NCI-H460 (cell line): ENCODE results near the gene AIF1. TPM values are rescaled to one million over a fixed set of nuclear protein-coding genes. Genes with fewer than 3 reads are reported as not detected.
A peak's percentile ranks its signal among the peaks of the same experiment; 100 is the strongest.

Experiments
- DNase-seq: peaks from one replicate; pipeline ENCODE4 v3.0.0-alpha.2; 2016; ENCODE audit warnings: low read depth; ENCODE audit errors: extremely low read depth
- total RNA-seq: library from RNA; depleted of rRNA; stranded (reverse); fragments of >200 nt; shearing (Covaris generic); gene quantifications from 2 replicates; pipeline ENCODE4 v1.2.3, GENCODE V29; 2014

The AIF1 gene
- total RNA-seq, 1 experiment from 2014 or later: not detected

GRCh38 chr6:31619805-31620585 is 5.0 kb downstream of the AIF1 start:
- DNase-seq: peak; percentile 96

- DNase-seq: no peak
Observed at GRCh38 chr6:31620586-31621319, 5.7 kb downstream of the AIF1 start, which contains the start of gene PRRC2A. TSS of gene PRRC2A (plus strand) at chr6:31620715. CDS start at chr6:31622790, 2,075 bp downstream.

GRCh38 chr6:31621320-31621939 is 6.4 kb downstream of the AIF1 start:
- no peak for DNase-seq

- no peak for DNase-seq
Observed at GRCh38 chr6:31621991-31622390, 7.0 kb downstream of the AIF1 start.

- DNase-seq: no peak
Observed at GRCh38 chr6:31622684-31623091, 7.7 kb downstream of the AIF1 start.

- DNase-seq: no peak
Observed at GRCh38 chr6:31624070-31624469, 9.0 kb downstream of the AIF1 start.

- DNase-seq: no peak
Observed at GRCh38 chr6:31626952-31627351, 11.9 kb downstream of the AIF1 start.

- no peak for DNase-seq
Observed at GRCh38 chr6:31627690-31628287, 12.8 kb downstream of the AIF1 start.

GRCh38 chr6:31629014-31629413 is 14.0 kb downstream of the AIF1 start:
- no peak for DNase-seq

- no peak for DNase-seq
Observed at GRCh38 chr6:31630177-31630934, 15.3 kb downstream of the AIF1 start.

- no peak for DNase-seq
Observed at GRCh38 chr6:31631209-31631608, 16.2 kb downstream of the AIF1 start.

GRCh38 chr6:31631681-31632278 is 16.7 kb downstream of the AIF1 start:
- no peak for DNase-seq

- no peak for DNase-seq
Observed at GRCh38 chr6:31632279-31632946, 17.4 kb downstream of the AIF1 start.

GRCh38 chr6:31633447-31633846 is 18.4 kb downstream of the AIF1 start:
- no peak for DNase-seq

- no peak for DNase-seq
Observed at GRCh38 chr6:31634131-31634530, 19.1 kb downstream of the AIF1 start.

GRCh38 chr6:31634969-31635575 is 20.0 kb downstream of the AIF1 start:
- DNase-seq: no peak

GRCh38 chr6:31636698-31637596 is 21.9 kb downstream of the AIF1 start:
- DNase-seq: no peak

- DNase-seq: no peak
Observed at GRCh38 chr6:31639043-31639442, 24.0 kb downstream of the AIF1 start.
